Fibroblast of lung (primary cell): ENCODE measurements around the gene ARRB2. TPM values are rescaled to one million over a fixed set of nuclear protein-coding genes. Genes with fewer than 3 reads are reported as not detected.
"Not testable (repeated sequence)": the region's sequence is repeated elsewhere in the genome, so short reads cannot be mapped to it uniquely, and the experiment has no call there.

Experiments
- DNase-seq, 2 donors: peaks; one replicate each; pipeline versions ENCODE4 v3.0.0 to v3.0.0-alpha.2; 2010; ENCODE audit warnings: low read depth in 2 of 2
- H2AFZ ChIP-seq: 2 replicates; pipeline ENCODE4 v1.5.1; 2012; ENCODE audit warnings: low read length, control low read depth, inconsistent platforms
- H3K27ac ChIP-seq: 2 replicates; pipeline ENCODE4 v1.5.1; 2011; ENCODE audit warnings: low read length, control low read depth; ENCODE audit not compliant: insufficient read depth
- H3K27me3 ChIP-seq: 2 replicates; pipeline ENCODE4 v1.5.1; 2011; ENCODE audit warnings: mild to moderate bottlenecking, low read length; ENCODE audit not compliant: control insufficient read depth, insufficient read depth
- H3K36me3 ChIP-seq: 2 replicates; pipeline ENCODE4 v1.5.1; 2011; ENCODE audit warnings: low read length; ENCODE audit not compliant: control insufficient read depth, insufficient read depth
- H3K4me1 ChIP-seq: 2 replicates; pipeline ENCODE4 v1.5.1; 2011; ENCODE audit warnings: low read length; ENCODE audit not compliant: control insufficient read depth, insufficient read depth; ENCODE audit errors: extremely low read depth
- H3K4me2 ChIP-seq: 2 replicates; pipeline ENCODE4 v1.5.1; 2011; ENCODE audit warnings: low read length, control low read depth; ENCODE audit not compliant: insufficient read depth; ENCODE audit errors: extremely low read depth
- H3K4me3 ChIP-seq, 4 experiments: fragments of 200-600 bp in 1 of 4; sonication (generic) in 1 of 4; replicated peaks in 1 of 4; 2 replicates each; pipeline ENCODE4 v1.5.1; 2011 to 2016; ENCODE audit warnings: low read length in 4 of 4, low read depth in 3 of 4, mild to moderate bottlenecking in 3 of 4, control low read depth in 2 of 4, inconsistent platforms in 1 of 4, mixed read lengths in 1 of 4; ENCODE audit not compliant: insufficient read depth in 1 of 4; ENCODE audit errors: control extremely low read depth in 1 of 4
- H3K79me2 ChIP-seq: 2 replicates; pipeline ENCODE4 v1.5.1; 2012; ENCODE audit warnings: mild to moderate bottlenecking, low read length, inconsistent platforms; ENCODE audit not compliant: control insufficient read depth, insufficient read depth
- H3K9ac ChIP-seq: 2 replicates; pipeline ENCODE4 v1.5.1; 2011; ENCODE audit warnings: mild to moderate bottlenecking, low read length, control low read depth; ENCODE audit not compliant: insufficient read depth
- H3K9me3 ChIP-seq: 2 replicates; pipeline ENCODE4 v1.5.1; 2012; ENCODE audit warnings: low read depth, low read length; ENCODE audit not compliant: control insufficient read depth, insufficient read depth
- H4K20me1 ChIP-seq: 2 replicates; pipeline ENCODE4 v1.5.1; 2011; ENCODE audit warnings: low read length; ENCODE audit not compliant: control insufficient read depth, insufficient read depth; ENCODE audit errors: extremely low read depth
- CTCF ChIP-seq, 2 donors: IDR thresholded peaks in 1 of 2; conservative IDR thresholded peaks in 1 of 2; 1 replicate in 1 of 2; 2 replicates in 1 of 2; pipeline ENCODE4 v1.5.1; 2011 to 2012; ENCODE audit warnings: low read length in 2 of 2, control low read depth in 1 of 2, inconsistent platforms in 1 of 2, low read depth in 1 of 2, mild to moderate bottlenecking in 1 of 2
- EZH2 ChIP-seq: IDR thresholded peaks from 2 replicates; pipeline ENCODE4 v1.5.1; 2012; ENCODE audit warnings: low read length, control low read depth, mild to moderate bottlenecking; ENCODE audit errors: missing control alignments
- polyA plus RNA-seq, 2 donors: library from polyadenylated mRNA; depleted of rRNA in 1 of 2; stranded (reverse) in 1 of 2; unstranded in 1 of 2; fragments of >200 nt; gene quantifications; 2 replicates each; pipeline ENCODE4 v1.2.1, GENCODE V29; 2011 to 2012; ENCODE audit warnings: missing spikeins in 1 of 2
- total RNA-seq: library from RNA; depleted of rRNA; stranded (reverse); fragments of >200 nt; gene quantifications from 2 replicates; pipeline ENCODE4 v1.2.1, GENCODE V29; 2014

The ARRB2 gene
- total and polyA plus RNA-seq, 2 donors (not counting 1 experiment from before 2014, with no cell fraction given), result 2.8 to 4.6 TPM

DNA sequence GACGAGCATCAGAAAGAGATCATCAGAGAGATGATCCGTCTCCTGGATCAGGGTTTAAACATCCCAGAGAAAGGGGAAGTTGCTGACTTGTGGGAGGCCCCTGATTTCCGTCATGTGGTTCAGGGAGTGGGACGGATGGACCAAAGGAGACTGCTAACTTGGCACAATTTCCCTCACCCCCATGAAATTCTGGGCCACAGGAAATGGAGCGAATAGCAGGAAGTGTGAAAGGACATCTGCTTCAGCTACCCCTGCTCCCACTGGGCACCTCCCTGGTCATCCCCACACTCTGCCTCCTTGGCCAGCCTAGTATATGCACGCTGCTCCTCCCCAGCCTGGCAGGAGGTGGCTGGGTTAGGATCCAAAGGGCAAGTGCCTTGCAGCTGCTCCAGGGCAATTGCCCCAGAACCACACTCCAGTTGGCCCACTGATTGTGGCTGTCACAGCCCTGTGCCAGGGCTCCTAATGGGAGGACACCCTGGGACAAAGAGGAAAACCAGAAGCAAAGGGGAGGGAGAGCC is 1.3 kb downstream of the ARRB2 start:
- H4K20me1 ChIP-seq, result no peaks in the 10 kb centered on the region
- H3K4me2 ChIP-seq, result no peak overlapping the region
- H3K4me3 ChIP-seq, result no peak overlapping the region
- no peaks in the 10 kb centered on the region for H3K79me2 ChIP-seq
- no peaks in the 10 kb centered on the region for H3K27me3 ChIP-seq
- H3K9me3 ChIP-seq, result no peaks in the 10 kb centered on the region
- peaks cover 5% of the 10 kb centered on the region for H3K4me1 ChIP-seq
- H3K36me3 ChIP-seq, result no peaks in the 10 kb centered on the region
- TF ChIP-seq CTCF (conservative IDR thresholded peaks at IDR 0.05 in 1 of 2, IDR thresholded peaks at IDR 0.05 in 1 of 2; ENCODE audit: low read depth in 1 of 2, low read length in 2 of 2) (no peak), EZH2 (no peak)
- no peak overlapping the region for H3K9ac ChIP-seq
- no peak for DNase-seq
- H3K27ac ChIP-seq, result no peak overlapping the region
- no peak overlapping the region for H2AFZ ChIP-seq

GRCh38 chr17:4712526-4712925 is 2.1 kb downstream of the ARRB2 start:
- Histone ChIP-seq H3K9ac (no peak overlapping the region), H3K9me3 (no peaks in the 10 kb centered on the region), H3K4me3 (no peak overlapping the region), H3K27ac (no peak overlapping the region), H3K27me3 (no peaks in the 10 kb centered on the region), H3K4me1 (peaks cover 5% of the 10 kb centered on the region), H4K20me1 (no peaks in the 10 kb centered on the region), H3K4me2 (no peak overlapping the region), H3K36me3 (no peaks in the 10 kb centered on the region), H2AFZ (no peak overlapping the region), H3K79me2 (no peaks in the 10 kb centered on the region)
- no peak for DNase-seq
- TF ChIP-seq CTCF (conservative IDR thresholded peaks at IDR 0.05 in 1 of 2, IDR thresholded peaks at IDR 0.05 in 1 of 2; ENCODE audit: low read depth in 1 of 2, low read length in 2 of 2) (no peak), EZH2 (no peak)

- DNase-seq, H3K27ac ChIP-seq, H3K36me3 ChIP-seq, H3K9ac ChIP-seq, H3K4me2 ChIP-seq, H3K4me1 ChIP-seq, H3K9me3 ChIP-seq, H3K27me3 ChIP-seq, H4K20me1 ChIP-seq, H2AFZ ChIP-seq, H3K4me3 ChIP-seq, H3K79me2 ChIP-seq: not testable (repeated sequence)
These were observed 4.1 kb downstream of the ARRB2 start for GRCh38 chr17:4714340-4715062.
